HG03558 (cell line): Measurements from ENCODE around the gene PLCB1.

Source experiments
- ATAC-seq: cut with Tn5 transposase; IDR thresholded peaks from one replicate; pipeline ENCODE4 v1.9.1; 2021; ENCODE audit warnings: moderate number of reproducible peaks; ENCODE audit not compliant: unreplicated experiment; ENCODE audit errors: extremely low read depth

Gene PLCB1

GRCh38 chr20:8128291-8129060 lies 3.6 kb upstream of the PLCB1 start:
- no peak for ATAC-seq

- no peak for ATAC-seq
Measured at GRCh38 chr20:8129211-8129976, 2.7 kb upstream of the PLCB1 start.

GRCh38 chr20:8130840-8131526 lies 1.1 kb upstream of the PLCB1 start:
- ATAC-seq = no peak

DNA sequence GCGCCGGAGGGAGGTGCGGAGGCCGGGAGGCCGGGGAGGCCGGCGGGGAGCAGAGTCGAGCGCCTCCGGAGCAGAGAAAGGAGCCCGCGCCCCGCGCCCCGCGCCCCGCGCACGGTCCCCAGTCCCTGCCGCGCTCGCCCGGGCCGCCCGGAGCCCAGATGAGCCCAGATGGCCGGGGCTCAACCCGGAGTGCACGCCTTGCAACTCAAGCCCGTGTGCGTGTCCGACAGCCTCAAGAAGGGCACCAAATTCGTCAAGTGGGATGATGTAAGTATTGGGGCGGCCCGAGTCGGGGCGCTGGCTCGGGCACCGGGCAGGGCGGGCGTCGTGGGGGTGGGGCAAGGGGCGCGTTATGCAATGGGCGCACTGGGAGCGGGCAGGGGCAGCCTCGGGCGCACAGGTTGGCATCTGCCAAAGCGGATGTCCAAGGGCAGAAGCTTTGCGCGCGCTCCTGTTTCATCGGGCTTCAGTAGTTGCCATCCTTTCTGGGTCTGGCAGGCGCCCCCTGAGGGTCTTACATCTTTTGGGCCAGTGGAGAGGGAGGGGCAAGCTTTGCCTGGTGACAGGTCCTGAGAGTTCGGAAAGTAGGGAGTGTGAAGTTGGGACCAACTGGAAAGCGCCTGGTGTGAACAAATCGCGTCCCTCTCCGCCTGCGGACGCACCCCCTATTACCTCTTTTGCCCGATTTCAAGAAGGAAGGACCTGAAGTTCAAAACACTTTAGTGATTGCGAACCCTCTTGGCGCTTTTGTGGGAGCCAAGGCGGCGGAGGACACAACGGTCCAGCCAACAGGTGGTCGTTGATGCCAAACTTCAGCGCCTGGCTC lies 631 bp downstream of the PLCB1 start:
- no peak for ATAC-seq

DNA sequence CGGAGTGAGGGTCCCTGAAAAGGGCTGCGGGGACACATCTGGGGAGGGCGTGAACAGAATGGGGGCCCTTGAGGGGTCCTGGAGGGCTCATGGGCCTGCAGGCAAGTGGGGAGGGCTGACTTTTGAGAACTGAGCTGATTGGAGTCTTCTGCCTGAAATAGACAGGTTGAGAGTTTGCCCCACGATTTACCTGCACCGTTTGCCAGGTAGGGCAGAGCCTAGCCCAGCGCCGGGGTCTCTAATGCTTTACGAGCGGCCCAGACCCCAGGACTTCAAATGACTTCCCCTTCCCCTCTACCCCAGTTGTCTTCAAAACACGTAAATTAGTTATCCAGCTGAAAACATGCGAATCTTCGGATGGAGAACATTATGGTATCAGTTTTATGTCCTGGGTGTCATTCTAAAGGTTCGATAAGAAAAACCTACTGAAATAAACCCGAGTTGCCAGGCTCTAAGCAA lies 1.3 kb downstream of the PLCB1 start:
- ATAC-seq = no peak

GRCh38 chr20:8133851-8134451 lies 1.9 kb downstream of the PLCB1 start:
- no peak for ATAC-seq

GRCh38 chr20:8139899-8140298 lies 7.8 kb downstream of the PLCB1 start:
- ATAC-seq = no peak

- no peak for ATAC-seq
Measured at GRCh38 chr20:8143474-8143873, 11.4 kb downstream of the PLCB1 start.

DNA sequence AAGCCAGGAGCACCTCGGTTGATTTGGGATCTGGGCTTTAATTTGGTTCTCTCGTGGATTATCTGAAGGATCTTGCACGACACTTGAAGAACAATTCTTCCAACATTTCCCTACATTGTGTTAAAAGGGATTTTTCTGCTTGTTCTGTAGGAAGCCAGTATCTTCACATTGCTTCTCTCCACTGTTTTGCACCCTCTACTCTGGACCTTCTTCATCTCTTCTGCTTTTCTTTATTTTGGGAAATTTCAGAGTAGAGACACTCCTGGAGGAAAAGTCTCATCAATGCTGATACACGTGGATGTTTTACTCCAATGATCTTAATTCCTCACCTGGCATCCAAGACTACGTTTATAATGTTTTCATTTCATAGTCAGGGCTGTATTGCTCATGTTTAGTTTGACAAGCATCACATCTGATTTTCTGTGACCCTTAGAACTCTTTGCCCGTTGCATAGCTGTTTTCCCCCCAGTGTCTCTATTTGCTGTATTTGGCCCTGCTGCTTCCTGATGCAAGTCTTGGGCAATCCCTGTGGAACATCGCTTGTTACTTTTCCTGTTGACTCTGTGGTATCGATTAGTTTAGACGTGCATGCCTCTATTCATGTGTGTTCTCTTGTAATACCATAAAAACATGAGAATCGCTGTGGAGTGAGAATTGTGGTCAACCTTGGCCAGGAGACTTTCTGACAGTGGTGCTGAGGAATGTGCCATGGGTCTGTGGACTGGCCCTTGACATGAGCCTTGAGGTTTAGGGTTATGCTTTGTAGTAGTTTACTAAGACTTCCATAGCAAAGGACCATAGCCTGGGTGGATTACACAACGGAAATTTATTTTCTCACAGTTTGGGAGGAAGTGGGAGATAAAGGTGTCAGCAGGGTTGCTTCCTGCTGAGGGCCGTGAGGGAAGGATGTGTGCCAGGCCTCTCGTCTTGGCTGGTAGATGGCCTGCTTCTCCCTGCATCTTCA lies 12.5 kb downstream of the PLCB1 start:
- ATAC-seq = no peak

- no peak for ATAC-seq
Measured at GRCh38 chr20:8145246-8146168, 13.4 kb downstream of the PLCB1 start.

DNA sequence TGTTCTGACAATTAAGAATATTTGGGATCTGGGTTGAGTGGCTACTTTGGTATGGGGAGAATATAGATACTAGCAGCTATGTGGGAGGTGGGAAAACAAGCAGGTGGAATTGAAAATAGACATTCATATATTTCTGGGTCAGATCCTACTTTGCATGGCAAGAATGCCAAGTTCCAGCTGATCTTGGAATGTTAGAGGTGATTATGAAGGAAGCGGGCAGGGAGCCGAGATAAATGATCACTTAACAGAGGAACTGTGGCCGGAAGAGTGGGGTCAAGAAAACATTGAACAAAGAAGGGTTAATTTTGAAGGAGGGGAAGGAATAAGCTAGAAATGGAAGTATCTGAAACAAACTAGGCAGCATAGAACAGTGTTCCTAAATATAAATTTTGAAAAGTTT lies 15.4 kb downstream of the PLCB1 start:
- ATAC-seq = no peak

DNA sequence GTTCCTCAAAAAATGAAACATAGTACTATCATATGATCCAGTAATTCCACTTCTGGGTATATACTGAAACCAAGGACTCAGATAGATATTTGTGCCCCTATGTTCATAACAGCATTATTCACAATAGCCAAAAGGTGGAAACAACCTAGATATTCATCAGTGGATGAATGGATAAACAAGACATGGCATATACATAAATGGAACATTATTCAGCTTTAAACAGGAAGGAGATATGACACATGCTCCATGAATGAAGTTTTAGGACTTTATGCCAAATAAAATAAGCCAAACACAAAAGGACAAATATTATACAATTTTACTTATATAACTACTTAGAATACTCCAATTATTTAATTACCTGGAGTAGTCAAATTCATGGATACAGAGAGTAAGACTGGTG lies 16.4 kb downstream of the PLCB1 start:
- ATAC-seq = no peak

- ATAC-seq = no peak
Measured at GRCh38 chr20:8150591-8150990, 18.5 kb downstream of the PLCB1 start.

DNA sequence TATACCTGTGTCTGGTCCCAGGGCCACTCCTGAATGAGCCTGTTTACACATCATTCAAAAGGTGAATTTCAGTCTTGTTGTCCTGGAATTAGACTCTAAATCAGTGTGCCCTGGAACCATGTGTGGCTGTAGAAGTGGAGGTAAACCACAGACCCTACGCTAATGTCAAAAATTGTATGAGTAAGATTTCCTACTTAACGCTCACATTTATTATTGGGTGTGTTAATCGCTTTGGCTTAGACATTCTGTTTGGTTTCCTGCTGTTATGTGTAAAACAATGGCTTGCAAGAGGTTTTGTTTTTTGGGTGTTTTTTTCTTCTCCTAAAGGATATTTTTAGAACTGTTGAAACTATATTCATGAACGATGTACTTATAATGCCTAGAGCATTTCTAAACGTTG lies 19.3 kb downstream of the PLCB1 start:
- no peak for ATAC-seq

DNA sequence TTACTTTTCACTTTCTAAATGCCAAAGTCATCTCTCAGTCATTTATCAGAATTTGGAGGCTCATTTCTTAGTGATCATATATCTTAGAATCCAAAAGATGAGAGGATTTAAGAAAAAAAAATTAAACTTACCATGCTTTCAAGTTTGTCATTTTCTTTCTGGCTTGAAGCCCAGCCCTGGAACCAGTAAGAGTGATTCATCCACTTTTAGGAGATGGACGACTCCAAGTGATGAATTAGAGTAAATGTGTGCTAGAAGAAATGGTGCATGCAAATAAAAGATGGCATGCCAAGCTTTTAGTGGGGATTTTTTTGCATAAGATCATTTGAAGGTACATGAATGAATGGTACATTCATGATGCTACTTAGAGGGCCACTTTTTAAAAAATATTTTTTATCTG lies 20.1 kb downstream of the PLCB1 start:
- ATAC-seq = no peak

DNA sequence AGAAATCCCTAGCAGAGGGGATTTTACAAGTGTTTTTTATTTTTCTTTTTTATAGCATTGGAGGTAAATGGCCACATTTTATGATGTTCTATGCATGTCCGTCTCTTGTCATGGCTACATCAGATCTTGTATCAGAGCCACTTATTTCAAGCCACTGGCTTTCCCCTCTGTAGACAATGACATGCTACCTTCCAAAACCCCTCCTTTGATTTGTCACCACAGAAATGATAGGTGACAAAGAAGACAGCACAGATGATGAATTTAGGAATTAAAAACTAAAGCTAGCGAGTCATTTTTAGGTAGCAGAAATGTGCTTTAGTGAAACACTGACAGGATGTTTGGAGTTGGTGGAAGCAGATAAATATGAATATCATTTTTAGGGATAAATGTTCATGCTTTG lies 20.8 kb downstream of the PLCB1 start:
- ATAC-seq = no peak

DNA sequence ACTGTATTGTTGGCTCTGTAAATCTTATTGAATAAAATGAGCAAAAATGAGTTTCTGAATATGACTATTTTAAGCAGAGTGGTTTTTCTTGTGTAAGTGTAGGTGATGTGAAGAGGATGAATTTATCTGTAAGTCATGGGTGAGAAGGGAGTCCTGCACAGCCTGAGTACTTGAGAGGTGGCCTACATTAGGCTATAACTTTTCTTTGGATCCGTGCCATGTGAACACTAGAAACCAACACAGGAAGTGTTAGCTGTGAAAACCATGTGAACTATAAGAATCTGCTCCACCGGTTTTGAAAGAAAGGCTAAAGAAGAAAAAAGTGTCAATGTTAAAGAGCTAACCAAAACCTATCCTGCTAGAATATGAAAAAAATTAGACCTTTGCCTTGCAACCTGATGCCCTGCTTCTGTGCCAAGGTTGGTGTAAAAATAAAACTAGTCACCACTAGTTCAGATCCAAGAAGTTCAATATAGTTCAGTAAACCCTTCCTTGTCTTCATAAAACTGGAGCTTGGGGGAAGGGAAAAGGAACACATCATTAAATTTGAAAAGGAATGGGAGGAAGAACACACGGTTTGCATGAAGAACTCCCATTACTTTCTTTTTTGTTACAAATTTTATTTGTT lies 21.3 kb downstream of the PLCB1 start:
- ATAC-seq = no peak
